RCC 7860 (cell line): ENCODE data around the gene OBSCN.

Source experiments
- DNase-seq: peaks from one replicate; pipeline ENCODE4 v3.0.0-alpha.2; 2015; ENCODE audit warnings: low spot score
- FAIRE-seq: peaks from 2 replicates; lab custom pipeline; 2012; peaks lifted over from hg19 to GRCh38; lab: Jason Lieb, UNC

Gene OBSCN

GRCh38 chr1:228304225-228304624 is 96.4 kb downstream of the OBSCN start:
- DNase-seq (no peak), FAIRE-seq (no peak)

GRCh38 chr1:228304766-228305395 is 97.0 kb downstream of the OBSCN start:
- no peak for FAIRE-seq

GRCh38 chr1:228305721-228306152 is 97.9 kb downstream of the OBSCN start:
- DNase-seq (no peak), FAIRE-seq (no peak)

More at GRCh38 chr1:228304766-228305395, 97.0 kb downstream of the OBSCN start:
- DNase-seq: no peak

- DNase-seq (no peak), FAIRE-seq (no peak)
Observed at GRCh38 chr1:228306275-228307217, 98.7 kb downstream of the OBSCN start.

- FAIRE-seq: no peak
Observed at GRCh38 chr1:228307218-228308023, 99.6 kb downstream of the OBSCN start.

GRCh38 chr1:228308085-228308601 is 100.3 kb downstream of the OBSCN start:
- DNase-seq: no peak
- FAIRE-seq: no peak

More at GRCh38 chr1:228307218-228308023, 99.6 kb downstream of the OBSCN start:
- no peak for DNase-seq

- DNase-seq (no peak), FAIRE-seq (no peak)
Observed at GRCh38 chr1:228308628-228309325, 100.9 kb downstream of the OBSCN start.

GRCh38 chr1:228309326-228310067 is 101.7 kb downstream of the OBSCN start:
- no peak for FAIRE-seq
- no peak for DNase-seq

- no peak for FAIRE-seq
- no peak for DNase-seq
Observed at GRCh38 chr1:228310162-228310792, 102.4 kb downstream of the OBSCN start.

GRCh38 chr1:228311091-228311490 is 103.2 kb downstream of the OBSCN start:
- no peak for FAIRE-seq
- DNase-seq: no peak

- DNase-seq (no peak), FAIRE-seq (no peak)
Observed at GRCh38 chr1:228312136-228312764, 104.4 kb downstream of the OBSCN start.

- FAIRE-seq: no peak
- no peak for DNase-seq
Observed at GRCh38 chr1:228313536-228314277, 105.9 kb downstream of the OBSCN start.

- DNase-seq: no peak
- no peak for FAIRE-seq
Observed at GRCh38 chr1:228314315-228314657, 106.4 kb downstream of the OBSCN start.

- no peak for DNase-seq
- FAIRE-seq: no peak
Observed at GRCh38 chr1:228314658-228315483, 107.0 kb downstream of the OBSCN start.

GRCh38 chr1:228315484-228315944 is 107.7 kb downstream of the OBSCN start:
- FAIRE-seq (no peak), DNase-seq (no peak)

GRCh38 chr1:228315945-228316588 is 108.2 kb downstream of the OBSCN start:
- FAIRE-seq (no peak), DNase-seq (no peak)
